HFFc6 (cell line): Measurements from ENCODE around the gene TKTL1. TPM values are rescaled to one million over a fixed set of nuclear protein-coding genes. Genes with fewer than 3 reads are reported as not detected.

Experiments
- DNase-seq: peaks from one replicate; pipeline ENCODE4 v3.0.0-alpha.2; 2018
- H3K27ac Mint-ChIP-seq: 2 replicates; pipeline ENCODE4 v1.8.0; 2020; ENCODE audit warnings: mild to moderate bottlenecking, mixed read lengths
- H3K27me3 Mint-ChIP-seq: 2 replicates; pipeline ENCODE4 v1.8.0; 2021; ENCODE audit warnings: mild to moderate bottlenecking, moderate library complexity, mixed read lengths; ENCODE audit not compliant: insufficient read depth
- H3K36me3 Mint-ChIP-seq: 2 replicates; pipeline ENCODE4 v1.8.0; 2021; ENCODE audit warnings: low read depth, mixed read lengths
- H3K4me1 Mint-ChIP-seq: 2 replicates; pipeline ENCODE4 v1.8.0; 2020; ENCODE audit warnings: low read depth, mixed read lengths
- H3K4me3 Mint-ChIP-seq: 2 replicates; pipeline ENCODE4 v1.8.0; 2020; ENCODE audit warnings: mild to moderate bottlenecking, moderate library complexity, mixed read lengths
- H3K9me3 Mint-ChIP-seq: 2 replicates; pipeline ENCODE4 v1.8.0; 2020; ENCODE audit warnings: mild to moderate bottlenecking, mixed read lengths
- total RNA-seq, 6 experiments: library from RNA; stranded (reverse); fragmentation: NEBNext Ultra II Directional; extraction: Animal tissue kit (Norgen Biotek cat#: 25700); gene quantifications; 2 replicates in 1 of 6; 3 replicates in 5 of 6; pipeline ENCODE4 v1.2.3, GENCODE V29; 2021
- TF ChIP-seq, protein P1 (sequence below): fragments of 200-600 bp; sonication (generic); IDR thresholded peaks from 2 replicates; pipeline ENCODE4 v1.5.0; 2021; ENCODE audit warnings: antibody characterized with exemption, mild to moderate bottlenecking

TKTL1 gene
- total RNA-seq, 6 experiments from 2014 or later = not detected

DNA sequence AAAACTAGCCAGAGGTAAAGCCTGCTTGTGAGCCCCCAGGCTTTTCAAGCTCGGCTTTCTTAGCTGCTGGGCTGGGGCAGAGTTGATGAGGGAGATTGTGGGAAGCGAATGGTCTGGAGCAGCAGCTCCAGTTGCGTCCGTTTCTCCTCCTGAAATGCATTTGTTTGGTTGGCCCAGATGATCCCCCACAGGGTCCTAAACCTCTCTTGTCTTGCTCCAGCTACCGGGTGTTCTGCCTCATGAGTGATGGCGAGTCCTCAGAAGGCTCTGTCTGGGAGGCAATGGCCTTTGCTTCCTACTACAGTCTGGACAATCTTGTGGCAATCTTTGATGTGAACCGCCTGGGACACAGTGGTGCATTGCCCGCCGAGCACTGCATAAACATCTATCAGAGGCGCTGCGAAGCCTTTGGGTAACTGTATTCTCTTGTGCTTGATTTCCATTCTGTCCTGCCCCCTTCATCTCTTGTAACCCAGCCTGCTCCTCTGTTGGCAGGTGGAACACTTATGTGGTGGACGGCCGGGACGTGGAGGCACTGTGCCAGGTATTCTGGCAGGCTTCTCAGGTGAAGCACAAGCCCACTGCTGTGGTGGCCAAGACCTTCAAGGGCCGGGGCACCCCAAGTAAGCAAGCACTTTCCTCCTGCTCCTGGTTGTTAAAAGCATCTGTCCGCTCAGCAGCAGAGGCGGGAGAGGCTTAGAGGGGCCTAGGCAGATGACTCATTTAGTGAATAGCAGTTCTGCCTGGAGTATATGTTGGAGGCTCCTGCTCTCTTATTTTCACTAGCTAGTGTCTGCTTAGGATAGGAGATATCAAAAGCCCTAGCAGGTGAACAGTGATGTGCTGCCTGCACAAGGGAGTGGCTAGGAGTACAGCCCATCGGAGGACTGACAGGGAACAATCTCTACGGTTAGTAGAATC, 15.3 kb downstream of the TKTL1 start:
- no peaks in the 10 kb centered on the region for H3K9me3 Mint-ChIP-seq

GRCh38 chrX:154312116-154312515, 16.5 kb downstream of the TKTL1 start:
- H3K27ac Mint-ChIP-seq = no peak overlapping the region
- no peaks in the 10 kb centered on the region for H3K9me3 Mint-ChIP-seq
- H3K36me3 Mint-ChIP-seq = no peaks in the 10 kb centered on the region
- DNase-seq = no peak
- TF ChIP-seq, protein P1, sequence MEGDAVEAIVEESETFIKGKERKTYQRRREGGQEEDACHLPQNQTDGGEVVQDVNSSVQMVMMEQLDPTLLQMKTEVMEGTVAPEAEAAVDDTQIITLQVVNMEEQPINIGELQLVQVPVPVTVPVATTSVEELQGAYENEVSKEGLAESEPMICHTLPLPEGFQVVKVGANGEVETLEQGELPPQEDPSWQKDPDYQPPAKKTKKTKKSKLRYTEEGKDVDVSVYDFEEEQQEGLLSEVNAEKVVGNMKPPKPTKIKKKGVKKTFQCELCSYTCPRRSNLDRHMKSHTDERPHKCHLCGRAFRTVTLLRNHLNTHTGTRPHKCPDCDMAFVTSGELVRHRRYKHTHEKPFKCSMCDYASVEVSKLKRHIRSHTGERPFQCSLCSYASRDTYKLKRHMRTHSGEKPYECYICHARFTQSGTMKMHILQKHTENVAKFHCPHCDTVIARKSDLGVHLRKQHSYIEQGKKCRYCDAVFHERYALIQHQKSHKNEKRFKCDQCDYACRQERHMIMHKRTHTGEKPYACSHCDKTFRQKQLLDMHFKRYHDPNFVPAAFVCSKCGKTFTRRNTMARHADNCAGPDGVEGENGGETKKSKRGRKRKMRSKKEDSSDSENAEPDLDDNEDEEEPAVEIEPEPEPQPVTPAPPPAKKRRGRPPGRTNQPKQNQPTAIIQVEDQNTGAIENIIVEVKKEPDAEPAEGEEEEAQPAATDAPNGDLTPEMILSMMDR = no peak
- peaks cover 8% of the 10 kb centered on the region for H3K27me3 Mint-ChIP-seq
- H3K4me3 Mint-ChIP-seq = no peak overlapping the region
- peaks cover 9% of the 10 kb centered on the region; the same call in 1 of the 2 replicates for H3K4me1 Mint-ChIP-seq

More for the DNA sequence above, 15.3 kb downstream of the TKTL1 start:
- Mint-ChIP-seq H3K27me3 (peaks cover 8% of the 10 kb centered on the region), H3K4me1 (peaks cover 9% of the 10 kb centered on the region; the same call in 1 of the 2 replicates), H3K4me3 (no peak overlapping the region), H3K27ac (no peak overlapping the region), H3K36me3 (no peaks in the 10 kb centered on the region)
- TF ChIP-seq, protein P1 = no peak
- DNase-seq = no peak

GRCh38 chrX:154313147-154313546, 17.6 kb downstream of the TKTL1 start:
- Mint-ChIP-seq H3K9me3 (no peaks in the 10 kb centered on the region), H3K4me1 (peaks cover 9% of the 10 kb centered on the region; the same call in 1 of the 2 replicates), H3K27me3 (peaks cover 8% of the 10 kb centered on the region), H3K4me3 (no peak overlapping the region), H3K36me3 (no peaks in the 10 kb centered on the region), H3K27ac (no peak overlapping the region)
- DNase-seq = no peak
- TF ChIP-seq, protein P1 = no peak

GRCh38 chrX:154315416-154315815, 19.8 kb downstream of the TKTL1 start:
- TF ChIP-seq, protein P1 = no peak
- Mint-ChIP-seq H3K9me3 (no peaks in the 10 kb centered on the region), H3K4me3 (no peak overlapping the region), H3K27me3 (peaks cover 22% of the 10 kb centered on the region), H3K27ac (no peak overlapping the region), H3K36me3 (no peaks in the 10 kb centered on the region), H3K4me1 (peaks cover 9% of the 10 kb centered on the region; the same call in 1 of the 2 replicates)
- no peak for DNase-seq

DNA sequence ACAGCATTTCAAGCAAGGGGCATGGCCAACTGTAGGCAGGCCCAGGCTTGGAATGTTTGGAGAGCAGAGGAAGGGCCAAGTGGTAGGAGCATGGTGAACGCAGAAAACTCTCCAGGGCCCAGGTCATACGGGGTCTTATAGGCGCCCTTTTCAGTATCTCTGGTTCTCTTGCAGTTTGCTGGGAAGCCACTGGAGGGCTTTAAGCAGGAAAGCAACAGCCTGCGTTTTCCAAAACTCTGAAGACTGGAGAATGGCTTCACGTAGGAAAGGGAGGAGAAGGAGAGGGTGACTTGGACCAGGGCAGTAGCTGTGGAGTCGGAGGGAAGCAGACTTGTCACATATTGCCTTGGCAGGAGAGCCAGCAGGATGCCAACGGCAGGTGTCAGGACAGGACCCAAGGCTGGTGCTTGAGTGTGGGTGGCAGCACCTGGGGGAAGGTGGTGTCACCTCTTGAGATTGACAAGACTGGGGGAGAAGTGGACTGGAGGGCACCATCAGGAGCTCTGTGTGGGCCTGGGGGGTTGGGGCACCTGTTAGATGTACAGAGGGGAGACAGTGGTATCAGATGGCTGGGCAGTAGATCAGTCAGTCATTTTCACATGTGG, 21.9 kb downstream of the TKTL1 start:
- no peaks in the 10 kb centered on the region for H3K36me3 Mint-ChIP-seq
- H3K4me3 Mint-ChIP-seq = no peak overlapping the region
- H3K4me1 Mint-ChIP-seq = peaks cover 9% of the 10 kb centered on the region; the same call in 1 of the 2 replicates
- no peak for DNase-seq
- no peaks in the 10 kb centered on the region for H3K9me3 Mint-ChIP-seq
- H3K27ac Mint-ChIP-seq = no peak overlapping the region
- TF ChIP-seq, protein P1 = peak; percentile 63
- peaks cover 24% of the 10 kb centered on the region for H3K27me3 Mint-ChIP-seq
